Lung (tissue), 12 donors: ENCODE data around the gene HLA-DPB1. TPM values are rescaled to one million over a fixed set of nuclear protein-coding genes. Genes with fewer than 3 reads are reported as not detected.
A peak's percentile ranks its signal among the peaks of the same experiment; 100 is the strongest.

ENCODE experiments used
- ATAC-seq: fragments of 200-7000 bp; cut with Tn5 transposase; one replicate; pipeline ENCODE4 v1.9.1; 2020; ENCODE audit warnings: moderate number of reproducible peaks; ENCODE audit not compliant: insufficient read depth, low FRiP score
- DNase-seq, 3 donors: peaks; one replicate each; pipeline ENCODE4 v3.0.0-alpha.2; 2013 to 2017
- H3K27ac ChIP-seq, 2 donors: one replicate each; pipeline ENCODE4 v1.5.1; 2013; ENCODE audit warnings: mild to moderate bottlenecking in 2 of 2, moderate library complexity in 2 of 2, control low read depth in 1 of 2, inconsistent platforms in 1 of 2, low read depth in 1 of 2, low read length in 1 of 2
- H3K27me3 ChIP-seq, 3 donors: one replicate each; pipeline ENCODE4 v1.5.1; 2013; ENCODE audit warnings: low read length in 2 of 3; ENCODE audit not compliant: control insufficient read depth in 3 of 3, insufficient read depth in 3 of 3
- H3K36me3 ChIP-seq, 4 donors: one replicate each; pipeline ENCODE4 v1.5.1; 2013; ENCODE audit warnings: low read length in 4 of 4, mild to moderate bottlenecking in 1 of 4, moderate library complexity in 1 of 4; ENCODE audit not compliant: control insufficient read depth in 4 of 4, insufficient read depth in 4 of 4
- H3K4me1 ChIP-seq, 5 donors: one replicate each; pipeline ENCODE4 v1.5.1; 2013; ENCODE audit warnings: low read length in 5 of 5, mild to moderate bottlenecking in 2 of 5, moderate library complexity in 1 of 5; ENCODE audit not compliant: control insufficient read depth in 5 of 5, insufficient read depth in 5 of 5
- H3K4me3 ChIP-seq: one replicate; pipeline ENCODE4 v1.5.1; 2013; ENCODE audit warnings: mild to moderate bottlenecking, control low read depth, moderate library complexity
- H3K9ac ChIP-seq, 2 donors: one replicate each; pipeline ENCODE4 v1.5.1; 2013; ENCODE audit warnings: low read length in 2 of 2, control low read depth in 1 of 2; ENCODE audit not compliant: insufficient read depth in 1 of 2
- H3K9me3 ChIP-seq, 4 donors: one replicate each; pipeline ENCODE4 v1.5.1; 2013; ENCODE audit warnings: low read length in 3 of 4, mild to moderate bottlenecking in 1 of 4, moderate library complexity in 1 of 4; ENCODE audit not compliant: control insufficient read depth in 4 of 4, insufficient read depth in 3 of 4
- WGBS, 2 donors: extraction: QIAGEN DNeasy Blood & Tissue Kit; methylation state at CpG; one replicate each; pipeline ENCODE4 v1.1.7; 2013; 5-methylcytosine and 5-hydroxymethylcytosine counted together
- polyA plus RNA-seq, 2 donors: library from polyadenylated mRNA; stranded (reverse); fragments of 200-250 nt; gene quantifications; one replicate each; pipeline ENCODE4 v1.2.1, GENCODE V29; 2013
- total RNA-seq, 2 donors: library from RNA; depleted of rRNA in 1 of 2; stranded (reverse); fragments of >200 nt in 1 of 2; gene quantifications; one replicate each; pipeline ENCODE4 v1.2.1, GENCODE V29; 2014 to 2021
- TF ChIP-seq, protein P1 (sequence below): IDR thresholded peaks from 2 replicates; pipeline ENCODE4 v1.5.1; 2012; ENCODE audit warnings: mild to moderate bottlenecking; ENCODE audit errors: control extremely low read depth, extremely low read depth
- donor health status: control.
- donor health status: control.
- donor health status: Bipolar disorder and iron deficiency.
- donor health status: healthy.
- donor health status: DM: yes; HTN: yes; CAD: no.

Gene HLA-DPB1
- total and polyA plus RNA-seq, 4 donors: 69.8 to 240 (median 202) TPM

DNA sequence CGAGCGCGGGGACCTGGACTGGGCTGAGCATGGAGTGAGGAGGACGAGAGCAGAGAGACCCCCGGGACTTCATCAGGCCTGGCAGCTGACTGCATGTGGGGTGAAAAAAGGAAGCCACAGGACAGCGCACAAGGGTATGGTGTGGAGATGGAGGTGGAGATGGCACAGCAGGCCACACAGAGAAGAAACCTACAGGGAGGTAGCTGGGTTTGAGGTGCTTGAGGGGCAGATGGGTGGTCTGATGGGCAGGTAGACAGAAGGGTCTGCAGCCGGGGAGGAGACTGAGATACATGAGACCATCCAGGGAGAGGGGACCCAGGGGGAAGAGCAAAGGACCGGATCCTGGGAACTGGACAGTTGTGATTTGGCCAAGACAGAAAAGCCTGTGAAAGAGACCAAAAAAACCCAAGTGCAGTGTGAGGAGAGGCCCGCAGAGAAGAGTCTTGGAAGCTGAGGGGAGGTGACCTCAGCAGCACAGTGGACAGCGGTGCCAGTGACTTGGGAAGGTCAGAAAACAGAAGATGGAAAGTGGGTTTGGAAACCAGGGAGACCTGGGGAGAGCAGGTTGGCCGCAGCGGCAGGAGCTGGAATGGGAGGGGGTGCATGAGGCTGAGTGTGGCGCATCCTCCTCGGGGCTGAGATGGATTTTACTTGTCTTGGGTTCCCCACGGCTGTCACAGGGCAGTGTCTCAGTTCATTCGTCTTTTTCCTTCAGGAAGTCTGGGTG is 5.5 kb downstream of the HLA-DPB1 start:
- peaks cover 0 to 11% (median 0%) of the 10 kb centered on the region in 5 donors for H3K4me1 ChIP-seq
- WGBS, 2 donors: 74% methylated on average over 15 to 16 of the region's 16 CpGs
- H3K9me3 ChIP-seq: no peaks in the 10 kb centered on the region
- peak overlapping the region; percentile 71 to 82 for H3K27ac ChIP-seq
- TF ChIP-seq, protein P1, sequence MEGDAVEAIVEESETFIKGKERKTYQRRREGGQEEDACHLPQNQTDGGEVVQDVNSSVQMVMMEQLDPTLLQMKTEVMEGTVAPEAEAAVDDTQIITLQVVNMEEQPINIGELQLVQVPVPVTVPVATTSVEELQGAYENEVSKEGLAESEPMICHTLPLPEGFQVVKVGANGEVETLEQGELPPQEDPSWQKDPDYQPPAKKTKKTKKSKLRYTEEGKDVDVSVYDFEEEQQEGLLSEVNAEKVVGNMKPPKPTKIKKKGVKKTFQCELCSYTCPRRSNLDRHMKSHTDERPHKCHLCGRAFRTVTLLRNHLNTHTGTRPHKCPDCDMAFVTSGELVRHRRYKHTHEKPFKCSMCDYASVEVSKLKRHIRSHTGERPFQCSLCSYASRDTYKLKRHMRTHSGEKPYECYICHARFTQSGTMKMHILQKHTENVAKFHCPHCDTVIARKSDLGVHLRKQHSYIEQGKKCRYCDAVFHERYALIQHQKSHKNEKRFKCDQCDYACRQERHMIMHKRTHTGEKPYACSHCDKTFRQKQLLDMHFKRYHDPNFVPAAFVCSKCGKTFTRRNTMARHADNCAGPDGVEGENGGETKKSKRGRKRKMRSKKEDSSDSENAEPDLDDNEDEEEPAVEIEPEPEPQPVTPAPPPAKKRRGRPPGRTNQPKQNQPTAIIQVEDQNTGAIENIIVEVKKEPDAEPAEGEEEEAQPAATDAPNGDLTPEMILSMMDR: no peak
- H3K27me3 ChIP-seq: peaks cover 0 to 6% (median 0%) of the 10 kb centered on the region in 3 donors
- peak in 1 of 3 donors; percentile 8 for DNase-seq
- H3K9ac ChIP-seq: peak overlapping the region in 1 of 2 donors; percentile 55
- H3K36me3 ChIP-seq: peaks cover 0 to 7% (median 0%) of the 10 kb centered on the region in 4 donors
- ATAC-seq: no peak
- peak overlapping the region; percentile 32 for H3K4me3 ChIP-seq

DNA sequence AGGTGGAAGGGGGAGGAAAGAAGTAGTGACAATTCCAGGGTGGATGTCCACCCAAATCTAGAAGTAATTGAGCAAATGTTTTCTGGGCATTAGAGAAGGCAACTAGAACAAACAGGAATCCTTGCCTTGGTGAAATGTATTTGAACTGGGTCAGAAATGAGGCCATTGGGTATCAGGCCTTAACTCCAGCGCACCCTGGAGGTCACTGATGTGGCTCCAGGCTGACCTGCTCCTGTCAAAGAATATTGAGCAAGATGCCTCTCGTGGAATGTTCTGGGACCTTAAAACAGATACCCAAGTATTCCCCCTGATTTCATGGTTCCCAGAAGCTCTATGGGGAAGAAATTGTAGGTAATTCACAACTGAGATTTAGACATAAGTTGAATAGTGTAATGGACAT is 6.9 kb downstream of the HLA-DPB1 start:
- TF ChIP-seq, protein P1: no peak
- ATAC-seq (no peak), DNase-seq (peak in 2 of 3 donors; percentile 73 to 79)
- H3K9ac ChIP-seq: no peak overlapping the region
- H3K4me1 ChIP-seq: peaks cover 0 to 8% (median 0%) of the 10 kb centered on the region in 5 donors
- H3K9me3 ChIP-seq: no peaks in the 10 kb centered on the region
- H3K36me3 ChIP-seq: peaks cover 0 to 7% (median 0%) of the 10 kb centered on the region in 4 donors
- 0 to 41% methylated on average over 2 of the region's 2 CpGs for WGBS, 2 donors
- H3K27me3 ChIP-seq: peaks cover 0 to 6% (median 0%) of the 10 kb centered on the region in 3 donors
- H3K4me3 ChIP-seq: no peak overlapping the region
- no peak overlapping the region for H3K27ac ChIP-seq

DNA sequence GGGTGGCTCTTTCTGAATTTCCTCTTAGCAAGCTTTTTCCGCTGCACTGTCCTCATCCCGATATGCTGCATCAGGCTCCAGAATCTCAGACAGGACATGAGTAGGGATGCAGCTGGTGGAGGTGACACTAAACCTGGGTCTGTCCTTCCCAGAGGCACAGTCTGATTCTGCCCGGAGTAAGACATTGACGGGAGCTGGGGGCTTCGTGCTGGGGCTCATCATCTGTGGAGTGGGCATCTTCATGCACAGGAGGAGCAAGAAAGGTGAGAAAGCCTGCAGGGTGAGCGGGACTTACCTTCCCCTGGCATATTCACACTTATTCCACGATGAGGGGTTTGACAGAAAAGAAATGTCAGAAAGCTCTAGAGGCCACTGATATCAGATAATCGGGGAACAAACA is 9.8 kb downstream of the HLA-DPB1 start:
- 66% methylated on average over 7 to 8 of the region's 8 CpGs for WGBS, 2 donors
- Histone ChIP-seq H3K27ac (no peak overlapping the region), H3K36me3 (peaks cover 0 to 5% (median 0%) of the 10 kb centered on the region in 4 donors)

More for the DNA sequence above, 9.8 kb downstream of the HLA-DPB1 start:
- TF ChIP-seq, protein P1: no peak
- no peak overlapping the region for H3K4me3 ChIP-seq
- no peak for DNase-seq
- H3K4me1 ChIP-seq: peaks cover 0 to 4% (median 0%) of the 10 kb centered on the region in 5 donors
- H3K9ac ChIP-seq: no peak overlapping the region
- H3K27me3 ChIP-seq: peaks cover 0 to 6% (median 0%) of the 10 kb centered on the region in 3 donors
- no peaks in the 10 kb centered on the region for H3K9me3 ChIP-seq
- ATAC-seq: no peak
